Astrocyte of the spinal cord (primary cell): ENCODE data around the gene ABCC8.
A peak's percentile ranks its signal among the peaks of the same experiment; 100 is the strongest.

Experiments used
- DNase-seq: peaks from one replicate; pipeline ENCODE4 v3.0.0; 2011; ENCODE audit warnings: low read depth, low spot score
- H3K4me3 ChIP-seq: 2 replicates; pipeline ENCODE4 v1.5.1; 2011; ENCODE audit warnings: low read depth, mild to moderate bottlenecking, low read length, moderate library complexity
- in situ Hi-C: cut with HindIII; loops from 2 replicates; pipeline ENCODE4 v1.10.0; 2017; ENCODE audit warnings: low sequenced_read_pairs
- TF ChIP-seq, protein P1 (sequence below): IDR thresholded peaks from 2 replicates; pipeline ENCODE4 v1.5.1; 2012; ENCODE audit warnings: low read depth, mild to moderate bottlenecking, low read length, inconsistent platforms

Gene ABCC8

DNA sequence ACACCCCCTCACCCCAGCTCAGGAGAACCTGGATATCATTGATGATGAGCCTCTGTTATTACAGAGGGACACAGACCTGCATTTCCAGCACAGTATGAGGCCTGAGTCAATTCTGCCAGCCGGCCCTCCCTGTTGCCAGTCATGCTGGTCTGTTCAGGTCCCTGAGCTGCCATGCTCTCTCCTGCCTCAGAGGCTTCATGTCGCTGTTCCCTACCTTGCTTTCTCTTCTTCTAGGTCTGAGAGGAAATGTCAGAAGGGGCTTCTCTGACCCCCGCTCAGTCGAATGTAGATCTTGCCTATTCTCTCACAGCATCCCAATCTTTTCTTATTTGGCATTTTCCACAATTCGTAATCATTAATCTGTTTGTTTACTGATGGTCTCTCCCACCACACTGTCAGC lies 21.8 kb upstream of the ABCC8 start:
- in situ Hi-C loops: no loop called here
- DNase-seq: no peak
- H3K4me3 ChIP-seq: no peak overlapping the region
- TF ChIP-seq, protein P1, sequence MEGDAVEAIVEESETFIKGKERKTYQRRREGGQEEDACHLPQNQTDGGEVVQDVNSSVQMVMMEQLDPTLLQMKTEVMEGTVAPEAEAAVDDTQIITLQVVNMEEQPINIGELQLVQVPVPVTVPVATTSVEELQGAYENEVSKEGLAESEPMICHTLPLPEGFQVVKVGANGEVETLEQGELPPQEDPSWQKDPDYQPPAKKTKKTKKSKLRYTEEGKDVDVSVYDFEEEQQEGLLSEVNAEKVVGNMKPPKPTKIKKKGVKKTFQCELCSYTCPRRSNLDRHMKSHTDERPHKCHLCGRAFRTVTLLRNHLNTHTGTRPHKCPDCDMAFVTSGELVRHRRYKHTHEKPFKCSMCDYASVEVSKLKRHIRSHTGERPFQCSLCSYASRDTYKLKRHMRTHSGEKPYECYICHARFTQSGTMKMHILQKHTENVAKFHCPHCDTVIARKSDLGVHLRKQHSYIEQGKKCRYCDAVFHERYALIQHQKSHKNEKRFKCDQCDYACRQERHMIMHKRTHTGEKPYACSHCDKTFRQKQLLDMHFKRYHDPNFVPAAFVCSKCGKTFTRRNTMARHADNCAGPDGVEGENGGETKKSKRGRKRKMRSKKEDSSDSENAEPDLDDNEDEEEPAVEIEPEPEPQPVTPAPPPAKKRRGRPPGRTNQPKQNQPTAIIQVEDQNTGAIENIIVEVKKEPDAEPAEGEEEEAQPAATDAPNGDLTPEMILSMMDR: peak; percentile 28

DNA sequence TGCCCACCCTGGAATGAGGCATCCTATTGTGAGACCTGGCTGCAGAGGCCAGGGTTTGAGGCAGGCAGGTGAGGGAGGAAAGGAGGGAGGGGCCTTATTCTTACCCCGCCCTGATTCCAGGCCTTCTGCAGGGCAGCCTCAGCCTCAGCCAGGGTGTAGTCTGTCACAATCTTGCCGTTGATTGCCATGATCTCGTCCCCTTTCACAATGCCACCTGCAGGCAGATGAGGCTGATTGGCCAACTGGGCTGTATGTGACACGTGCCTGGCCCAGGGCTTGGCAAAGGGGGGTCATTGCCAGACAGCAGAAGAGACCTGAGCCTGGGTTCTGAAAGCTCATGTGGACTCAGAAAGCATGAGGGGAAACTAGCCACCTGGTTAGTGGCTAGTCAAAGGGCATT lies 21.4 kb upstream of the ABCC8 start:
- TF ChIP-seq, protein P1: no peak
- DNase-seq: no peak
- in situ Hi-C loops: no loop called here
- no peak overlapping the region for H3K4me3 ChIP-seq

DNA sequence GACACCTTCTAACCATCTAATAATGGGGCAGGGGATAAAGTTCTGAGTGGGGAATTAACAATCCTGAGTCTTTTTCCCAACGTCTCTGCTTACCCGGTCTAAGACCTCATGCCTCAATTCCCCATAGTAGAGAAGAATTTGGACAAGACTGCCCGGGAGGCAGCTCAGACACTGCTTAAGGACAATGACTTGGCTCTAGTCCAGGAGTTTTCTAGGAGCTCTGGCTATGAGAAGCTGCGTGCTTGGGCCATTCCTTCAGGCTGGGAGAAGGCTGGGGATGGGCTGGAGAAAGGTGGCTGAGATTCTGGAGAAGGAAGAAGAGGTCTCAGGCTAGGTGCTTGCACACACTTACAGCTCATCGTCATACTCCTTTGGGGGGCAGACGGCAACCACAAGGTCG lies 19.8 kb upstream of the ABCC8 start:
- no peak for DNase-seq
- in situ Hi-C loops: no loop called here
- TF ChIP-seq, protein P1: no peak
- no peak overlapping the region for H3K4me3 ChIP-seq

DNA sequence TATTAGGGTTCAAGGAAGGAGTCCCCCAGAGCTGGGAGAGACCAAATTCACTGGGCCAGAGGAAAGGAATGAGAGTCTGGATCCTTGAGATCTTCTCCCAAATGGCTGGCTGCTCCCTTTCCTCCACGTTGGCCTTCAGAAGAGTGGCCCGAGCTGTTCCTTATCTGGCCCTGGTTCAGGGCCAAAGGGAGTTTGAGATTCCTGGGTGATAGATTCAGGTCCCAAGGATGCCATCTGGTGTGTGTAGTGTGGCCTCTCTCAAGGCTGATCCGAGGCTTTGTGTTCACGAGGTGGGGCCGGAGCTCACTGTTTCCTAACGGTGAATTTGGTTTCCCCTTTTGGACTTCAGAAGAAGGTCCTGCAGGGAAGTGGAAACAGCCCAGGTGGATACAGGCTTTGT lies 17.4 kb upstream of the ABCC8 start:
- TF ChIP-seq, protein P1: no peak
- in situ Hi-C loops: no loop called here
- no peak for DNase-seq

DNA sequence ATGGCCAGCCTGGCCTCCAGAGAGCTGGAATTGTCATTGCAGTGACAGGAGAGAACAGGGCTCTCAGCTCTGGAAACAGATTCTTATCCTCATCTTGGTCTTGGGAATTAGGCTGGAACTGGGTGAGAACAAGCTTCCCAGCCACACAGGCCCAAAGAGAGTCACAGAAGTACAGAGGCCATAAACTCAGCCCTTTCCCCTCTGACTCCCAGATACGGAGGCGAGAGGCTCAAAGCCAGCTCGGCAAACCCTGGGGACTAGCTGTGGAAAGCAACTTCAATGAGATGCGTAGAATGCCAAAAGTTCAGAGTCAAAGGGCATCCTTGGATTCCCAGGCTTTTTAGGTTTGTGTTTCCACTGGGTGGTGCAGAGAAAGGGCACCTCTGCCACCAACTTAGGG lies 14.3 kb upstream of the ABCC8 start:
- H3K4me3 ChIP-seq: no peak overlapping the region
- in situ Hi-C loops: no loop called here
- no peak for DNase-seq
- TF ChIP-seq, protein P1: no peak

More for the DNA sequence above, 17.4 kb upstream of the ABCC8 start:
- H3K4me3 ChIP-seq: no peak overlapping the region

DNA sequence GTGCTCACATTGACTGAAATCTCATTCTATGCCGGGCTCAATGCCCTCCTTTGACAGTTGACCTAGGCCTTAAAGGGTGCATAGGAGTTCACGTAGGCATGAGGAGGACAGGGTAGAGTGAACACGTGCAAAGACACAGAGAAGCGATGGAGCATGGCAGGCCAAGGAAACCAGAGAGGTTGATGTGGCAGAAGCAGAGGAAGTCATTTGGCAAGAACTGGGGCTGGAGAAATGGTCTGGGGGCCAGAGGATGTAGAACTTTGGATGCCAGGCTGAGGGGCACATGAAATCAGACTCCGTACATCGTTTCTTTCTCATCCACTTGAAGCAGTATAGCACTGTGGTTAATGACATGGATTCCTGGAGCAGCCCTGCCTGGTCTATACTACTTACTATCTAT lies 13.6 kb upstream of the ABCC8 start:
- no peak overlapping the region for H3K4me3 ChIP-seq
- DNase-seq: no peak
- TF ChIP-seq, protein P1: no peak
- in situ Hi-C loops: no loop called here

DNA sequence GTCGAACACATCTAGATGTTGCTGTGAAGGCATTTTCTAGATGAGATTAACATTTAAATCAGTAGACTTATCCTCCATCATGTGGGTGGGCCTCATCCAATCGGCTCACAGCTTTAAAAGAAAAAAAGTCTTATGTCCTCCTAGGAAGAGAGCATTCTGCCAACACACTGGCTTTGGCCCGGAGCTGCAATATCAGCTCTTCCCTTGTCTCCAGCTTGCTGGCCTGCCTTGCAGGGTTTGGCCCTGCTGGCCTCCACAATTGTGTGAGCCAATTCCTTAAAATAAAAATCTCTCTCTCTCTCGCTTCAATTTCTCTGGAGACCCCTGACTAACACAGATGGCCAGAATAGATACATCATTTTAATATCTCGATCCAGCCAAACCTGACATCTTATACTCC lies 13.1 kb upstream of the ABCC8 start:
- TF ChIP-seq, protein P1: no peak
- H3K4me3 ChIP-seq: no peak overlapping the region
- no peak for DNase-seq
- in situ Hi-C loops: no loop called here
